ENCODE results near the gene CHRNA3.

CHRNA3 gene

DNA sequence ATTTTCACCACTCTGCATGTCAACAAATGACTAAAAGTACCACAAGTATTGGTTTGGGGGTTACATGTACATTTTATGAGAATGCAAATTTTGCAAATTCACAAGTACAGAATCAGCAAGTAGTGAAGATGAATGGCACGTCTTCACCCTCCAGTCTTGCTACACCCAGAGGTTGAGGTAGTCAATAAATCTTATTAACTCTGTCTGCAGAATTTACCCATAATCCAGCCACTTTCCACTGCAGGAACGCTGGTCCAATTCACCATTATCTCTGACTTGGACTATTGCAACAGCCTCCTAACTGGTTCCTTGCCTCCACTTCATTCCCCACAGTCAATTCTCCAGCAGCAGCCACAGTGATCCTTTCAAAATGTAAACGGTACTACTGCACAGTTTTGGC is 70.0 kb downstream of the CHRNA3 start:
- DNase-seq: no peak

DNA sequence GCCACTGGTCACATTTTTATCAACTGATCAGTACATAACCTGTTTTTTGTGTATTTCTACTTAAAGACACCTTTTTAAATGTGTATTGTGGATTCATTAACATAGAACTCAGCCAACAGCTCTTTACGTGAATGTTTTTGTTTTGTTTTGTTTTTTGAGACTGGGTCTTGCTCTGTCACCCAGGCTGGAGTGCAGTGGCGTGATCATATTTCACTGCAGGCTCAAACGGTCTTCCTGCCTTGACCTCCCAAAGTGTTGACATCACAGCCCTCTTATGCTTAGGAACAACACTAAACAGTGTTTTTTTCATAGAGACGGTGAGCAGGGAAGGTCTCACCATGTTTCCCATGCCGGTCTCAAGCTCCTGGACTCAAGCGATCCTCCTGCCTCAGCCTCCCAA is 70.6 kb downstream of the CHRNA3 start:
- DNase-seq: no peak
